Activated CD4-positive, alpha-beta memory T cell treated with anti-CD3 and anti-CD28 coated beads for 36 hours (primary cell): ENCODE results near the gene MOK. TPM values are rescaled to one million over a fixed set of nuclear protein-coding genes. Genes with fewer than 3 reads are reported as not detected.
A peak's percentile ranks its signal among the peaks of the same experiment; 100 is the strongest.
"Not testable (repeated sequence)": the region's sequence is repeated elsewhere in the genome, so short reads cannot be mapped to it uniquely, and the experiment has no call there.

Experiments
- CTCF ChIA-PET: fragments of 350-600 bp; sonication (Branson Sonifier 250); formaldehyde crosslinking; loops from one replicate; lab custom pipeline; 2021; ENCODE audit warnings: antibody characterized with exemption, inconsistent platforms; lab: Charles Lee
- POLR2A ChIA-PET: fragments of 350-600 bp; sonication (Branson Sonifier 250); formaldehyde crosslinking; loops from one replicate; lab custom pipeline; 2021; ENCODE audit warnings: antibody characterized with exemption; lab: Charles Lee
- DNase-seq: peaks from one replicate; pipeline ENCODE4 v3.0.0-alpha.2; 2020
- H3K27ac Mint-ChIP-seq: one replicate; pipeline ENCODE4 v1.8.0; 2021; ENCODE audit warnings: mixed read lengths
- H3K27me3 Mint-ChIP-seq: one replicate; pipeline ENCODE4 v1.8.0; 2021; ENCODE audit warnings: mixed read lengths
- H3K36me3 Mint-ChIP-seq: one replicate; pipeline ENCODE4 v1.8.0; 2021; ENCODE audit warnings: mixed read lengths
- H3K4me1 Mint-ChIP-seq: one replicate; pipeline ENCODE4 v1.8.0; 2021; ENCODE audit warnings: low read depth, mixed read lengths
- H3K4me3 Mint-ChIP-seq: one replicate; pipeline ENCODE4 v1.8.0; 2021; ENCODE audit warnings: mild to moderate bottlenecking, mixed read lengths
- H3K9me3 Mint-ChIP-seq: one replicate; pipeline ENCODE4 v1.8.0; 2021; ENCODE audit warnings: mixed read lengths
- intact Hi-C: fragments of 100-400 bp; cut with micrococcal nuclease; formaldehyde crosslinking; loops from one replicate; pipeline ENCODE4 v1.15.1; 2023
- total RNA-seq, 2 experiments: library from RNA; stranded (reverse); gene quantifications; one replicate each; pipeline ENCODE4 v1.2.3, GENCODE V29; 2021

MOK gene
- total RNA-seq, 2 experiments from 2014 or later = 2.7 TPM

DNA sequence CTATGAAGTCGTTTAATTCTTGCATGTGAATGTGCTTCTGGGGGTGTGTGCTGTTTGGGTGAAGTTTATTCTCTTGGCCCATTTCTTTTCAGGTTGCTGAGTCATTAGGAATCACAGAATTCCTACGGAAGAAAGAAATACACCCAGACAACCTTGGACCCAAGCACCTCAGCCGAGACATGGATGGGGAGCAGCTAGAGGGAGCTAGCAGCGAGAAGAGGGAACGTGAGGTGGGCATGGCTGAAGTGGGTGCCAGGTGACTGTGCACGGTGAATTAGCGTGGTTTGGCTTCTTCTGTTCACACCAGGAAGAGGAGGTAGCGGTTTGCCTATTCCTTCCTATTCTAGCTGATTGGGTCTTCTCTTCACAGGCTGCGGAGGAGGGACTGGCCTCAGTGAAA lies 33.8 kb upstream of the MOK start:
- intact Hi-C loops = no loop called here
- ChIA-PET POLR2A (no interaction called here), CTCF (no interaction called here)
- no peaks in the 10 kb centered on the region for H3K4me1 Mint-ChIP-seq
- H3K9me3 Mint-ChIP-seq = no peaks in the 10 kb centered on the region
- no peak overlapping the region for H3K4me3 Mint-ChIP-seq
- peaks cover 32% of the 10 kb centered on the region for H3K36me3 Mint-ChIP-seq
- H3K27ac Mint-ChIP-seq = no peak overlapping the region
- DNase-seq = no peak
- no peaks in the 10 kb centered on the region for H3K27me3 Mint-ChIP-seq

DNA sequence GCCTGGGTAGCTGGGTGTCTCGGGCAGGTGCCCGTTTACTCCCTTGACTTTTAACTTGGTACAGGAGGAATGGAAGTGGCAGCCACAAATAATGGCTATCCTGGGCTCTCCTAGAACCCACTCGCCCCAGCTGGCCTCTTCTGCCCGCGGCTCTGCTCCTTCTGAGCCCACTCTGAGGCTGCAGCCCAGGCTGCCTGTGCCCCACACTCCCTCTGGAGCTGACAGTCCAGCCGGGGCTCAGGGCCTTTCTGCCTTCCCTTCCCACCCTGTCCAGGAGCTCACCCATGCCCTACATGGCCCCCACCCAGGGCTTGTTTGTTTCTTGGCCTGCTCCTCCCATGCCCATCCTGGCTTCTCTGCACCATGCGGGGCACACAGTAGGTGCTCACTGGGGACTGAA lies 30.2 kb upstream of the MOK start:
- no peaks in the 10 kb centered on the region for H3K9me3 Mint-ChIP-seq
- H3K36me3 Mint-ChIP-seq = peaks cover 25% of the 10 kb centered on the region
- H3K27me3 Mint-ChIP-seq = no peaks in the 10 kb centered on the region
- H3K4me1 Mint-ChIP-seq = peaks cover 2% of the 10 kb centered on the region
- ChIA-PET POLR2A (interaction anchor here (1.1 kb wide), 1 partner anchor 13 kb away, joined by 3 read pairs; no protein-coding TSS in a partner anchor), CTCF (interaction anchor here (0.5 kb wide), 1 partner anchor 478 kb away, joined by 5 read pairs; no protein-coding TSS in a partner anchor)
- no peak overlapping the region for H3K4me3 Mint-ChIP-seq
- intact Hi-C loops = no loop called here
- no peak overlapping the region for H3K27ac Mint-ChIP-seq
- DNase-seq = no peak

DNA sequence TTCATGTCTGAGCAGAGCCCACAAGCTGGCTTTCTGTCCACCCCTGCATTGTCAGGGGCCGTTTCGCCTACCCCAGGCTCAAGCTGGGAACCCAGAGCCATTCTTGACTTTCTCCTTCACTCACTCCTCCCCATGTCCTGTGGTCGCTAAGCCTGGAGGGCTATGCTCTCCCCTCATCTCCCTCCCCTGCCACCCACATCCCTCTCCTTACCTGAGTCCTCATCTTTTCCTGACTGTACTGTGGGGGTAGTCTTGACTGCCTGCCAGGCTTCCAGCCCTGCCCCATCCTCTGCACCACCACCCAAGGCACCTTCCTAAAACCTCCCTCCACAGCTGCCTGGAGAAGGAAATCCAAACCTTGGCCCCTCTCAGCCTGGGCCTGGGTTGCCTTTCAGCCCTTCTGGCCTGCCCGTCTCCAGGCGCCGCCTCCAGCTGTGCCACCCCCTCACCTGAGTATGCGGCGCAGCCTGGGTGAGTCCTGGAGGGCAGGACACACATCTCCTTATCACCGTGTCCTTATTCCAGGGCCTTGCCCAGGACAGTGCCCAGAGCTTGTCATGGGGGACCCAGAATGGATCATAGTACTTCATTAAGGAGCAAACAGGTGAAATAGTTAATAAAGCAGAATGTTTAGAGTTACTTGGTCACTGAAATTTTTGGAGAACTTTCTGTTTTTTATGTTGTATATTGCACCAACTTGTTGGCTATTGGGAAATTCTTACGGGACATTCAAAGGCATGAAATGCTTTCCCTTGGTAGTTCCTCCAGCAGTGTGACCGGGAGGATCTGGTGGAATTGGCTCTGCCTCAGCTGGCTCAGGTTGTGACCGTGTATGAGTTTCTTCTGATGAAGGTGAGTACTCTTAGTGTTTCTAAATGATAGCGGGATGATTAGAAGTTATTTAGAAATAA lies 29.1 kb upstream of the MOK start:
- DNase-seq = no peak
- Mint-ChIP-seq H3K4me1 (peaks cover 2% of the 10 kb centered on the region), H3K9me3 (no peaks in the 10 kb centered on the region), H3K4me3 (no peak overlapping the region), H3K27ac (no peak overlapping the region), H3K27me3 (no peaks in the 10 kb centered on the region), H3K36me3 (peaks cover 25% of the 10 kb centered on the region)
- CTCF ChIA-PET = no interaction called here
- POLR2A ChIA-PET = interaction anchor here (1.1 kb wide), 1 partner anchor 12 kb away, joined by 3 read pairs; no protein-coding TSS in a partner anchor
- intact Hi-C loops = no loop called here

DNA sequence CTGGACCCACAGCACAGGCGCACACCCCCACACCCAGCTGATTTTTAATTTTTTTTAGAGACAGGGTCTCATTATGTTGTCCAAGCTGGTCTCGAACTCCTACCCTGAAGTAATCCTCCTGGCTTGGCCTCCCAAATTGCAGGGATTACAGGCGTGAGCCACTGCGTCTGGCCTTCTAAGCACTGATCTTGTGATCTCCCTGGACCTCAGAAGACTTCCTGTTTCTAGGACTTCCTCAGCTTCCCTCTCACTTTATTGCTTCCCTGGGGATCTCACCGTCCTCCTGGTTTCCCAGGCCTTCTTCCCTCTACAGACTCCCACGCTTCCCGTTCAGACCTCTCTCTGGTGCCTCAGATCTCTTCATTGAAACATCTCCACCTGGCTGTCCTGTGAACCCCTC lies 28.4 kb upstream of the MOK start:
- no peak overlapping the region for H3K27ac Mint-ChIP-seq
- H3K4me1 Mint-ChIP-seq = peaks cover 2% of the 10 kb centered on the region

DNA sequence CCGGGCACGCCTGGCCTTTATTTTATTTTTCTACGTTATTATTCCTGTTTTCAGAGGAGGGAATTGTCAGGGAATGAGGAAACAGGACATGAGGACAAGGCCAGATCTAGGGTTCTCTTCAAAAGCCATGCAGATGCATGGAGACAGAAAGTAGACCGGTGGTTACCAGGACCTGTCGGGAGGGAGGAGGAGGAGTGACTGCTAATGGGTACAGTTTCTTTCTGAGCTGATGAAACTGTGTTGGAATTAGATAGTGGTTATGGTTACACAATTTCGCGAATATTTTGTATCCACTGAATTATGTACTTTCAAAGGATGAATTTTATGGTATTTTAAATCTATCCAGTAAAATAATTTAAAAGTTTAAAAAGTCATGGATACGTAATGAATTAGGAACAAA lies 25.8 kb upstream of the MOK start:
- ChIA-PET CTCF (no interaction called here), POLR2A (no interaction called here)
- Mint-ChIP-seq H3K27me3 (no peaks in the 10 kb centered on the region), H3K36me3 (peaks cover 20% of the 10 kb centered on the region), H3K4me3 (no peak overlapping the region), H3K27ac (no peak overlapping the region), H3K9me3 (no peaks in the 10 kb centered on the region), H3K4me1 (peaks cover 2% of the 10 kb centered on the region)
- intact Hi-C loops = no loop called here
- no peak for DNase-seq

More for the DNA sequence above, 28.4 kb upstream of the MOK start:
- Mint-ChIP-seq H3K36me3 (peaks cover 22% of the 10 kb centered on the region), H3K9me3 (no peaks in the 10 kb centered on the region), H3K27me3 (no peaks in the 10 kb centered on the region), H3K4me3 (no peak overlapping the region)
- intact Hi-C loops = no loop called here
- CTCF ChIA-PET = no interaction called here
- no peak for DNase-seq
- POLR2A ChIA-PET = no interaction called here

DNA sequence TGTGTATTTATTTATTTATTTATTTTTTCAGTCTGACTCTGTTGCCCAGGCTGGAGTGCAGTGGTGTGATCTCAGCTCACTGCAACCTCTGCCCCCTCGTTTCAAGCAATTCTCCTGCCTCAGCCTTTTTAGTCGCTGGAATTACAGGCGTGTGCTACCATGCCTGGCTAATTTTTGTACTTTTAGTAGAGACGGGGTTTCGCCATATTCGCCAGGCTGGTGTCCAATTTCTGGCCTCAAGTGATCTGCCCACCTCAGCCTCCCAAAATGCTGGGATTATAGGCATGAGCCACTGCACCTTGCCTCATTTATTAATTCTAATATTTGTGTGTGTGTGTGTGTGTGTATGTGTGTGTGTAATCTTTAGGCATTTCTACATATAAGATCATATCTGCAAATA lies 24.4 kb upstream of the MOK start:
- DNase-seq, H3K27me3 Mint-ChIP-seq, intact Hi-C loops, H3K27ac Mint-ChIP-seq, H3K4me3 Mint-ChIP-seq, H3K9me3 Mint-ChIP-seq, H3K4me1 Mint-ChIP-seq, CTCF ChIA-PET, POLR2A ChIA-PET: not testable (repeated sequence)
- peaks cover 16% of the 10 kb centered on the region for H3K36me3 Mint-ChIP-seq

DNA sequence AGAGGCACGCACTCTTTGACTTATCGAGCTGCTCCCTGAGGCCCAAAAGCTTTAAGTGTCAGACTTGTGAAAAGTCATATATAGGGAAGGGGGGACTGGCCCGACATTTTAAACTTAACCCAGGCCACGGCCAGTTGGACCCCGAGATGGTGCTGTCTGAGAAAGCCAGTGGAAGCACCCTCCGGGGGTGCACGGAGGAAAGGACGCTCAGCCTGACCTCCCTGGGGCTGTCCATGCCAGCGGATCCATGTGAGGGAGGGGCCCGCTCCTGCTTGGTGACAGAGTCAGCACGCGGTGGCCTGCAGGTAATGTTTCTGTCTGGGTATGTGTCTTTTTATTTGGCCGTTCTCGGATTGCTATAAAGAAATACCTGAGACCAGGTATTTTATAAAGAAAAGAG lies 21.6 kb upstream of the MOK start:
- no peaks in the 10 kb centered on the region for H3K9me3 Mint-ChIP-seq
- peaks cover 6% of the 10 kb centered on the region for H3K36me3 Mint-ChIP-seq
- H3K27ac Mint-ChIP-seq = no peak overlapping the region
- CTCF ChIA-PET = no interaction called here
- DNase-seq = no peak
- H3K4me3 Mint-ChIP-seq = no peak overlapping the region
- peaks cover 3% of the 10 kb centered on the region for H3K4me1 Mint-ChIP-seq
- POLR2A ChIA-PET = no interaction called here
- intact Hi-C loops = no loop called here
- no peaks in the 10 kb centered on the region for H3K27me3 Mint-ChIP-seq

DNA sequence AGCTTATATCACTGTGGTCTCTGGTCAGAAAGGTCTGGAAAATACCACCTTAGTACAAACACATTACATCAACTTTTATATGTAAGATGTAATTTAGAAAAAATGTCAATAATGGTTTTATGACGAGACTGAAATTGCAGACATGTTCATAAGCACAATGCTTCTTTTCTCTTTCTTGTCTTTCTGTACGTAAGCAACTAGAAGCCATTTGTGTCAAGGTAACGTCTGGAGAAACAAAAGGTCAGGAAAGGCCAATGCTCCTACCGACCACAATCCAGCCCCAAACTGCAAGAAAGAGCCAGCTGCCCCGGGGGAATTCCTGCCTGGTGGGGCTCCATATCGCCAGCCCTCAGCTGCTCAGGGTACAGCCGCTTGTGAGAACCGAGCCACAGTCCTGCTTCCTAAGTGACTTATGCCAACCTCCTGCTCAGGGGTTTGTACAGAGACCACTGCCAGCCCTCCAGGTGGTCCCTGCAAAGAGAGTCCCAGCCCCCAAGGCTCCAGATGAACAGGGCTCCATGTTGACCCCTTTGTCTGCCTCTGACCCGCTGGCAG lies 20.9 kb upstream of the MOK start:
- no peak overlapping the region for H3K27ac Mint-ChIP-seq
- H3K4me1 Mint-ChIP-seq = peaks cover 6% of the 10 kb centered on the region
- H3K9me3 Mint-ChIP-seq = no peaks in the 10 kb centered on the region
- no peak overlapping the region for H3K4me3 Mint-ChIP-seq
- H3K27me3 Mint-ChIP-seq = no peaks in the 10 kb centered on the region
- POLR2A ChIA-PET = no interaction called here
- DNase-seq = no peak
- H3K36me3 Mint-ChIP-seq = peaks cover 6% of the 10 kb centered on the region
- intact Hi-C loops = no loop called here
- CTCF ChIA-PET = interaction anchor here (1.2 kb wide), 1 partner anchor 12 kb away, joined by 3 read pairs; no protein-coding TSS in a partner anchor

DNA sequence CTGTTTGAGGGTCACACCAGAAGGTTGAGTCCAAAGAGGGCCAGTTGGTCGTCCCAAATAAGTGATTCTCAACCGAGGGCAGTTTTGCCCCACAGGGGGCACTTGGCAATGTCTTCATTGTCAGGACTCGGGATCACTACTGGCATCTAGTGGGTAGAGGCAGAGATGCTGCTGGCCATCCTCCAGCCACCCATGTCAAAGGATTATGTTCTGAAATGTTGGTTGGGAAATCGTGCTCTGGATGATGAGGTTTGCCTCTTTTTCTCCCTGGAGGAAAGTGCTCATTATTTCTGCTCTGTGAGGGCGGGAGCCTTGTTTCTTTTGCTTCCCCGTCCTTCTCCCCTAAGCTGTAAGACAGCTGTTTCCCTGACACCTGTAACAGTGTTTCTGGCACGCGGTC lies 18.1 kb upstream of the MOK start:
- peaks cover 6% of the 10 kb centered on the region for H3K36me3 Mint-ChIP-seq
- H3K27me3 Mint-ChIP-seq = no peaks in the 10 kb centered on the region
- no peaks in the 10 kb centered on the region for H3K9me3 Mint-ChIP-seq
- intact Hi-C loops = no loop called here
- no peak overlapping the region for H3K27ac Mint-ChIP-seq
- peaks cover 26% of the 10 kb centered on the region for H3K4me1 Mint-ChIP-seq
- no peak overlapping the region for H3K4me3 Mint-ChIP-seq
- ChIA-PET CTCF (interaction anchor here (1.6 kb wide), 1 partner anchor 9 kb away, joined by 4 read pairs; no protein-coding TSS in a partner anchor), POLR2A (no interaction called here)
- peak; percentile 45 for DNase-seq

DNA sequence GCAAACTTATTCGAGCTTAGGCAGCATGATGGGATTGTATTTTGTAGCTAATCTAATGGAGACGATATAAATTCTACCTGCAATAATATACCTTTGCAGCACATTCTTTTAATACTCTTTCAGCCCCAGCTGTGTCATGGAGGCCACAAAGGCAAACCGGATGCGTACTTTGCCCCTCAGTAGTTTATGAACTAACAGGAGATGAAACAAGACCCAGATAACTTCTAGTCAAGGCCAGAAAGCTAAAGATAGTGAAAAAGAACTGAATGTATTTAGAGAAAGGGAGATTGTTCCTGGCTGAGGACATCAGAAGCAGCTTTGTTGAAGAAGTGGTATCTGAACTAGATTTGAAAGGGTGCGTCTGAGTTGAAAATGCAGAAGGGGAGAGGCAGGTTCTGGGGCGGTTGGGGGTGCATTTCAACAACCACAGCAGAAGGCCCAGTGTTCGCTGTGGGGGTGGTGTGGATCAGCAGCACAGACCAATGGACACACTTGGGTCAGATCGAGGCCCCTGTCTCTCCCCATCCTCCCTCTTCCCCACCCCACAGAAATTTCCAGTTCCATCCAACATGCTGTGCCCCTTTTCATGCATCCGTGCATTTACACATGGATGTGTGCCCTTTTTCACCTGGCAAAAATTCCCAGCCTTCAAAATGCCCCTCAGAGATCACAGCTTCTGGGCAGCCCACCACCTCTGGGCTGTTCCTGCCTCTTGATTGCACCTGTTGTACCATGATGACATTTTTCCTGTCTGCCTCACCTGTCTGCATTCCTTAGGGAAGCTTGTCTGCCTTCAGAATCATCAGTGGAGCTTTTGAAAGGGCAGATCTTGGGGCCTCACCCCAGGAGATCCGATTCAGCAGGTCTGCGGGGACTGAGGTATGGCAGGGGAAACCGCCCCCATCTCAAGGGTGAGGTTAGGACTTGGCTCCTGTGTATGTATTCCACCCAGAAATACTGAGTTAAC lies 16.8 kb upstream of the MOK start:
- CTCF ChIA-PET = interaction anchor here (1.0 to 1.7 kb wide), 4 partner anchors 17 to 360 kb away, joined by 3 read pairs; partner anchors contain the start of gene MOK
- Mint-ChIP-seq H3K4me1 (peaks cover 34% of the 10 kb centered on the region), H3K27me3 (no peaks in the 10 kb centered on the region), H3K27ac (peak overlapping the region; percentile 48), H3K4me3 (peak overlapping the region; percentile 3), H3K9me3 (no peaks in the 10 kb centered on the region), H3K36me3 (peaks cover 10% of the 10 kb centered on the region)
- intact Hi-C loops = no loop called here
- no peak for DNase-seq
- POLR2A ChIA-PET = interaction anchor here (0.7 to 3.1 kb wide), 3 partner anchors 13 to 41 kb away, joined by 3 to 16 read pairs (median 5); partner anchors contain the start of genes CINP and TECPR2

DNA sequence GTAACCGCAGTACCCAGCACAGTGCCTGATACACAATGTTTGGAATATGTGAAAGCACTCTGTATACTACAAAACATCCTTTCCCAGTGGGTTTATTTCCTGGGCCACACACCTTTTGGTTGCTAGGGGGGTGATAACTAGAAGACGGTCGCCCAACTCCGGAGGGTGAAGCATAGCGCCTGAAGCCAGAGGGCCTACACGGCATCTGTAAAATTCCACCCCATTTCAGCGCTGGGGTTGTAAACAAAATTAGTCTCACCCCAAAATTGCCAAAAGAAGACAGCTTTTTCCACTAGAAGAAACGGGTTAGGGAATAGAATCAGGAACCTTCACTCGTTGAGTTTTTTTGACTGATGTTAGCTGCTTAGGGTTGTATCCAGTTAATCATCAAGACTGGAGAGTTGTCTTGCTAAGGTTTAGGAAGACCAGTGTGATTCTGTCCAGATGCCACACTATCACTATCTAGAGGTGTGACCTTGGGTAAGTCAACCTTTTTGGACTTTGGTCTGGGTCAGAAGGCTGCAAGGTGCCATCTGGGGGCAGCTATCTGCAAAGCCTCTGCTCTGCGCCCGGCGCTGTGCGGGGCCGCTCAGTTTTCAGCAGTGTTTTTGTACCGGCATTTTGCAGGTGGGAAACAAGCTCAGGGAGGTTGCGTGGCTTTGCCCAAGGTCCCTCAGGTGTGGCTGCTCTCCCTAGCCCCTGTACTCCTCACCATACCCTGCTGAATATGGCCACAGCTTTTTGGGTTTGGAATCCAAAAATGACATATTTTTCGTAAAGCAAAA lies 15.9 kb upstream of the MOK start:
- peak overlapping the region; percentile 88 for H3K4me3 Mint-ChIP-seq

More for the DNA sequence above, 15.9 kb upstream of the MOK start:
- H3K27ac Mint-ChIP-seq = peak overlapping the region; percentile 88
- no peaks in the 10 kb centered on the region for H3K9me3 Mint-ChIP-seq
- DNase-seq = no peak
- no peaks in the 10 kb centered on the region for H3K27me3 Mint-ChIP-seq
- POLR2A ChIA-PET = interaction anchor here (0.9 to 3.1 kb wide), 3 partner anchors 16 to 41 kb away, joined by 3 to 16 read pairs (median 5); partner anchors contain the start of genes CINP, MOK and TECPR2
- H3K36me3 Mint-ChIP-seq = peaks cover 4% of the 10 kb centered on the region
- CTCF ChIA-PET = interaction anchor here (0.7 to 1.7 kb wide), 6 partner anchors 16 to 359 kb away, joined by 3 to 4 read pairs (median 3); partner anchors contain the start of gene MOK
- H3K4me1 Mint-ChIP-seq = peaks cover 38% of the 10 kb centered on the region
- intact Hi-C loops = no loop called here
